HG03432 (cell line): ENCODE measurements around the gene REC114.

Experiments
- ATAC-seq: cut with Tn5 transposase; IDR thresholded peaks from one replicate; pipeline ENCODE4 v1.9.1; 2021; ENCODE audit warnings: mild to moderate bottlenecking, moderate library complexity; ENCODE audit not compliant: unreplicated experiment

The REC114 gene

GRCh38 chr15:73601451-73602445, 158.8 kb downstream of the REC114 start:
- no peak for ATAC-seq

GRCh38 chr15:73602446-73602843, 159.5 kb downstream of the REC114 start:
- ATAC-seq = no peak

- ATAC-seq = no peak
Measured at GRCh38 chr15:73602992-73603391, 160.0 kb downstream of the REC114 start.

- no peak for ATAC-seq
Measured at GRCh38 chr15:73604477-73604876, 161.5 kb downstream of the REC114 start.

GRCh38 chr15:73605759-73606436, 162.9 kb downstream of the REC114 start:
- ATAC-seq = no peak

- ATAC-seq = no peak
Measured at GRCh38 chr15:73607405-73607804, 164.4 kb downstream of the REC114 start.

- no peak for ATAC-seq
Measured at GRCh38 chr15:73607843-73608242, 164.9 kb downstream of the REC114 start.

GRCh38 chr15:73608475-73608874, 165.5 kb downstream of the REC114 start:
- no peak for ATAC-seq

- ATAC-seq = no peak
Measured at GRCh38 chr15:73608941-73609340, 166.0 kb downstream of the REC114 start.
